ENCODE data around the gene PHF3.

Gene PHF3

DNA sequence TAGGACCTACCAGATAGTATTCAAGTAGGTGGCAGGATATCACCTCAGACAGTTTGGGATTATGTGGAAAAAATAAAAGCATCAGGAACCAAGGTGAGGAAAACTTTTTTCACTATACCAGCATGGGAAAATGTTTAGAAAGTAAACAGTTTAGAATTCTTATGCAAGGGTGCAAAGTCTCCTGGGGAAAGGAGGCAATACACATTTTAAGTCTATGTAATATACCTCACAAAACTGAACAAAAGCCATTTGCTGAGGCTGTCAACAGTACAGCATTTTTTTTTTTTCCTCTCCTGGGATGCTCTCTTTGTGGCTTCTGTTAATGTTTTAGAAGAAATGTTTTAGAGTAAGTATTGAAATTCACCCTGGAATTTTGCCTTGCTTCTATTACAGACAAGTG is 73.5 kb downstream of the PHF3 start:
- TF ChIP-seq CTCF (IDR thresholded peaks at IDR 0.05), result no peak
- H3K4me3 ChIP-seq, result no peak overlapping the region
- no peak overlapping the region for H3K27ac ChIP-seq
- DNase-seq (ENCODE audit: low spot score), result no peak

DNA sequence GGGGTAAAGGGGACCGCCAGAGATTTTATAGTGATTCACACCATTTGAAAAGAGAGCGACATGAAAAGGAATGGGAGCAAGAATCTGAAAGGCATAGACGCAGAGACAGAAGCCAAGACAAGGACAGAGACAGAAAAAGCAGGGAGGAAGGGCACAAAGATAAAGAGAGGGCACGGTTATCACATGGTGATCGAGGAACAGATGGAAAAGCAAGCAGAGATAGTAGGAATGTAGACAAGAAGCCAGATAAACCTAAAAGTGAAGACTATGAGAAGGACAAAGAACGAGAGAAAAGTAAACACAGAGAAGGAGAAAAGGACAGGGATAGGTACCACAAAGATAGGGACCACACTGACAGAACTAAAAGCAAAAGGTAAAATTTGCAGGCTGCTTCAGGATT is 77.7 kb downstream of the PHF3 start:
- no peak for DNase-seq (ENCODE audit: low spot score)
- H3K4me3 ChIP-seq, result no peak overlapping the region
- TF ChIP-seq CTCF (IDR thresholded peaks at IDR 0.05), result no peak
- H3K27ac ChIP-seq, result no peak overlapping the region

DNA sequence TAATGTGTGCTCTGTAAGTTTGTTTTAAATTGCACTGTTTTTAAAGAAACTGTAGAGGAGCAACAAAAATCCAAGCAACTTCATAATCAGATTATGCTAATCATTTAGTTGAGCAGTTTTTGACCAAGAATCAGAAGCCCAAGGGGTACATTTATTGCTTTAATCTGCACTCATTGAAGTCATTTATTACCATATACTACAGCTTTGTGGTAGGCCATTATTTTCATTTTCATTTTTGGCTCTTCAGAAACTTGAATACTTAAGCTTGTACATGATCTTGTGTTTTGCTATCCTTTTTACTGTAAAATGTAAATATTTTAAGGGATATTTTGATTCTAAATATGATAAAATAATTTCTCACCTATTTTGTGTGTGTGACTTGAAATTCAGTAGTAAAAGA is 78.5 kb downstream of the PHF3 start:
- H3K4me3 ChIP-seq, result no peak overlapping the region
- no peak for DNase-seq (ENCODE audit: low spot score)
- no peak for TF ChIP-seq CTCF (IDR thresholded peaks at IDR 0.05)
- no peak overlapping the region for H3K27ac ChIP-seq

- Histone ChIP-seq H3K27ac (no peak overlapping the region), H3K4me3 (no peak overlapping the region)
- DNase-seq (ENCODE audit: low spot score), result no peak
- TF ChIP-seq CTCF (IDR thresholded peaks at IDR 0.05), result no peak
Observed at GRCh38 chr6:63716169-63716568, 80.6 kb downstream of the PHF3 start.

GRCh38 chr6:63721181-63721580 is 85.6 kb downstream of the PHF3 start:
- Histone ChIP-seq H3K27ac (no peak overlapping the region), H3K4me3 (no peak overlapping the region)
- no peak for DNase-seq (ENCODE audit: low spot score)
- TF ChIP-seq CTCF (IDR thresholded peaks at IDR 0.05), result no peak

GRCh38 chr6:63724721-63725120 is 89.1 kb downstream of the PHF3 start:
- no peak overlapping the region for H3K27ac ChIP-seq
- TF ChIP-seq CTCF (IDR thresholded peaks at IDR 0.05), result no peak
- H3K4me3 ChIP-seq, result no peak overlapping the region
- DNase-seq (ENCODE audit: low spot score), result no peak

DNA sequence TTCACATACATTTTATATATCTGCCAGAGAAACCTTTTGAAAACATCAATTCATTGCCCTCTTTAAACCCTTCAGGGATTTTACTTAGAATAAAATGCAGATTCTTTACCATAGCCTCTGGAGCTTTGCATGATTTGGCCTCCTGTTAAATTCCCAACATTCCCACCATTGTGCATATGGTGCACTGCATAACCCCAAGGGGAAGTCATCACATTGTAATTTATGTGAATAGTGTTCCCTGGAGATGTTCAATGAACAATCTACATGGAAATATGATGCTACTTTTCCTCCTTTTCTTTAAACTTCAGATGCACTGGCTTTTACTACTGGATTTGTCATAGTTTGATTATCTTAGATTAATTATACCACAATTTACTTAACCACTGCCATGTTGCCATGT is 94.7 kb downstream of the PHF3 start:
- DNase-seq (ENCODE audit: low spot score), result no peak
- H3K27ac ChIP-seq, result no peak overlapping the region
- TF ChIP-seq CTCF (IDR thresholded peaks at IDR 0.05), result no peak
- H3K4me3 ChIP-seq, result no peak overlapping the region

All from coronary artery (tissue), 2 donors.